ENCODE results near the gene TRIM72.
"Not testable (repeated sequence)": the region's sequence is repeated elsewhere in the genome, so short reads cannot be mapped to it uniquely, and the experiment has no call there.

Gene TRIM72

DNA sequence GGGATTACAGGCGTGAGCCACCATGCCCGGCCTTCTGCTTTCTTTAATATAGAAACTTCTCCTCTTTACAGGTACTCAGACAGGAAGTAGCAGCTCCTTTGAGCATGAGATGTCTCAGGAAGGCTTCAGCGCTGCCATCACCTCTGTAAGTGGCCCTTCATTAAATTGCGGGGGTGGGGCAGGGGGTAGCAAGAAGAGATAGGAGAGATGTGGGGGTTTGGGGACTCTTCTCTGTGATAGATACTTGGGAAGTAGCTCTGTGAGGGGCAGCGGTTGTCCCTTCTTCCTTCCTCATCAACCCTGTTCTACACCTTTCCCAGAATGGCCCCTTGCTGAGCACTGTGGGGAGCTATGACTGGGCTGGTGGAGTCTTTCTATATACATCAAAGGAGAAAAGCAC lies 62.7 kb downstream of the TRIM72 start:
- TF ChIP-seq, protein P1, sequence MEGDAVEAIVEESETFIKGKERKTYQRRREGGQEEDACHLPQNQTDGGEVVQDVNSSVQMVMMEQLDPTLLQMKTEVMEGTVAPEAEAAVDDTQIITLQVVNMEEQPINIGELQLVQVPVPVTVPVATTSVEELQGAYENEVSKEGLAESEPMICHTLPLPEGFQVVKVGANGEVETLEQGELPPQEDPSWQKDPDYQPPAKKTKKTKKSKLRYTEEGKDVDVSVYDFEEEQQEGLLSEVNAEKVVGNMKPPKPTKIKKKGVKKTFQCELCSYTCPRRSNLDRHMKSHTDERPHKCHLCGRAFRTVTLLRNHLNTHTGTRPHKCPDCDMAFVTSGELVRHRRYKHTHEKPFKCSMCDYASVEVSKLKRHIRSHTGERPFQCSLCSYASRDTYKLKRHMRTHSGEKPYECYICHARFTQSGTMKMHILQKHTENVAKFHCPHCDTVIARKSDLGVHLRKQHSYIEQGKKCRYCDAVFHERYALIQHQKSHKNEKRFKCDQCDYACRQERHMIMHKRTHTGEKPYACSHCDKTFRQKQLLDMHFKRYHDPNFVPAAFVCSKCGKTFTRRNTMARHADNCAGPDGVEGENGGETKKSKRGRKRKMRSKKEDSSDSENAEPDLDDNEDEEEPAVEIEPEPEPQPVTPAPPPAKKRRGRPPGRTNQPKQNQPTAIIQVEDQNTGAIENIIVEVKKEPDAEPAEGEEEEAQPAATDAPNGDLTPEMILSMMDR (IDR thresholded peaks at IDR 0.05; ENCODE audit: low read depth, low read length, missing control alignments), result no peak
- DNase-seq (ENCODE audit: extremely low read depth, low read depth), result no peak
- no peak overlapping the region for H3K4me3 ChIP-seq (replicated peaks; ENCODE audit: low read depth, low read length)

- TF ChIP-seq, protein P1 (IDR thresholded peaks at IDR 0.05; ENCODE audit: low read depth, low read length, missing control alignments), result no peak
- no peak overlapping the region for H3K4me3 ChIP-seq (replicated peaks; ENCODE audit: low read depth, low read length)
- DNase-seq (ENCODE audit: extremely low read depth, low read depth), result no peak
Measured at GRCh38 chr16:31277659-31278260, 63.8 kb downstream of the TRIM72 start.

DNA sequence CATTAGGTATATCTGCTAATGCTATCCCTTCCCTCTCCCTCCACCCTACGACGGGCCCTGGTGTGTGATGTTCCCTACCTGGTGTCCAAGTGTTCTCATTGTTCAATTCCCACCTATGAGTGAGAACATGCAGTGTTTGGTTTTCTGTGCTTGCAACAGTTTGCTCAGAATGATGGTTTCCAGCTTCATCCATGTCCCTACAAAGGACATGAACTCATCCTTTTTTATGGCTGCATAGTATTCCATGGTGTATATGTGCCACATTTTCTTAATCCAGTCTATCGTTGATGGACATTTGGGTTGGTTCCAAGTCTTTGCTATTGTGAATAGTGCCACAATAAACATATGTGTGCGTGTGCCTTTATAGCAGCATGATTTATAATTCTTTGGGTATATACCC lies 64.9 kb downstream of the TRIM72 start:
- DNase-seq (ENCODE audit: extremely low read depth, low read depth); H3K4me3 ChIP-seq (replicated peaks; ENCODE audit: low read depth, low read length): not testable (repeated sequence)

Measured in HFF-Myc (cell line).